ENCODE results near the gene UEVLD.

The UEVLD gene

GRCh38 chr11:18588297-18589252 is at the start of gene UEVLD (continued):
- TF ChIP-seq ZNF488 (tag by site-specific recombination; IDR thresholded peaks at IDR 0.05): no peak
- TF ChIP-seq ZNF561 (tag by site-specific recombination; IDR thresholded peaks at IDR 0.05; ENCODE audit: borderline replicate concordance): peak; percentile 34; the same call in 1 of the 2 replicates
- TF ChIP-seq, protein P1, sequence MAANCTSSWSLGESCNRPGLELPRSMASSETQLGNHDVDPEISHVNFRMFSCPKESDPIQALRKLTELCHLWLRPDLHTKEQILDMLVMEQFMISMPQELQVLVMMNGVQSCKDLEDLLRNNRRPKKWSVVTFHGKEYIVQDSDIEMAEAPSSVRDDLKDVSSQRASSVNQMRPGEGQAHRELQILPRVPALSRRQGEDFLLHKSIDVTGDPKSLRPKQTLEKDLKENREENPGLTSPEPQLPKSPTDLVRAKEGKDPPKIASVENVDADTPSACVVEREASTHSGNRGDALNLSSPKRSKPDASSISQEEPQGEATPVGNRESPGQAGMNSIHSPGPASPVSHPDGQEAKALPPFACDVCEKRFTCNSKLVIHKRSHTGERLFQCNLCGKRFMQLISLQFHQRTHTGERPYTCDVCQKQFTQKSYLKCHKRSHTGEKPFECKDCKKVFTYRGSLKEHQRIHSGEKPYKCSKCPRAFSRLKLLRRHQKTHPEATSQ (tag by site-specific recombination; IDR thresholded peaks at IDR 0.05): peak; percentile 67; the same call in 1 of the 2 replicates
- no peak for TF ChIP-seq ZNF121 (tag by site-specific recombination; IDR thresholded peaks at IDR 0.05)
- TF ChIP-seq, protein P2, sequence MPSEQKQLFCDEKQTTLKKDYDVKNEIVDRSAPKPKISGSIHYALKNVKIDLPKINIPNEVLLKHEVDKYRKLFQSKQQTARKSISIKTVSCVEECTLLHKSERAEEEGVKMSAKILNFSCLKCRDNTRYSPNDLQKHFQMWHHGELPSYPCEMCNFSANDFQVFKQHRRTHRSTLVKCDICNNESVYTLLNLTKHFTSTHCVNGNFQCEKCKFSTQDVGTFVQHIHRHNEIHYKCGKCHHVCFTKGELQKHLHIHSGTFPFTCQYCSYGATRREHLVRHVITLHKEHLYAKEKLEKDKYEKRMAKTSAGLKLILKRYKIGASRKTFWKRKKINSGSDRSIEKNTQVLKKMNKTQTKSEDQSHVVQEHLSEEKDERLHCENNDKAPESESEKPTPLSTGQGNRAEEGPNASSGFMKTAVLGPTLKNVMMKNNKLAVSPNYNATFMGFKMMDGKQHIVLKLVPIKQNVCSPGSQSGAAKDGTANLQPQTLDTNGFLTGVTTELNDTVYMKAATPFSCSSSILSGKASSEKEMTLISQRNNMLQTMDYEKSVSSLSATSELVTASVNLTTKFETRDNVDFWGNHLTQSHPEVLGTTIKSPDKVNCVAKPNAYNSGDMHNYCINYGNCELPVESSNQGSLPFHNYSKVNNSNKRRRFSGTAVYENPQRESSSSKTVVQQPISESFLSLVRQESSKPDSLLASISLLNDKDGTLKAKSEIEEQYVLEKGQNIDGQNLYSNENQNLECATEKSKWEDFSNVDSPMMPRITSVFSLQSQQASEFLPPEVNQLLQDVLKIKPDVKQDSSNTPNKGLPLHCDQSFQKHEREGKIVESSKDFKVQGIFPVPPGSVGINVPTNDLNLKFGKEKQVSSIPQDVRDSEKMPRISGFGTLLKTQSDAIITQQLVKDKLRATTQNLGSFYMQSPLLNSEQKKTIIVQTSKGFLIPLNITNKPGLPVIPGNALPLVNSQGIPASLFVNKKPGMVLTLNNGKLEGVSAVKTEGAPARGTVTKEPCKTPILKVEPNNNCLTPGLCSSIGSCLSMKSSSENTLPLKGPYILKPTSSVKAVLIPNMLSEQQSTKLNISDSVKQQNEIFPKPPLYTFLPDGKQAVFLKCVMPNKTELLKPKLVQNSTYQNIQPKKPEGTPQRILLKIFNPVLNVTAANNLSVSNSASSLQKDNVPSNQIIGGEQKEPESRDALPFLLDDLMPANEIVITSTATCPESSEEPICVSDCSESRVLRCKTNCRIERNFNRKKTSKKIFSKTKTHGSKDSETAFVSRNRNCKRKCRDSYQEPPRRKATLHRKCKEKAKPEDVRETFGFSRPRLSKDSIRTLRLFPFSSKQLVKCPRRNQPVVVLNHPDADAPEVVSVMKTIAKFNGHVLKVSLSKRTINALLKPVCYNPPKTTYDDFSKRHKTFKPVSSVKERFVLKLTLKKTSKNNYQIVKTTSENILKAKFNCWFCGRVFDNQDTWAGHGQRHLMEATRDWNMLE (tag by site-specific recombination; conservative IDR thresholded peaks at IDR 0.05; ENCODE audit: low read depth): 0 out of 2 replicates have a peak, but pooled peaks have one; percentile 16
- no peak for TF ChIP-seq ZFP41 (tag by site-specific recombination; IDR thresholded peaks at IDR 0.05; ENCODE audit: borderline replicate concordance)
- no peak for TF ChIP-seq ZNF18 (tag by site-specific recombination; IDR thresholded peaks at IDR 0.05)
- no peak for TF ChIP-seq TRIM28 (IDR thresholded peaks at IDR 0.05; ENCODE audit: borderline replicate concordance, low read length)
- TF ChIP-seq PRDM2 (tag by site-specific recombination; IDR thresholded peaks at IDR 0.05; ENCODE audit: borderline replicate concordance): no peak
- TF ChIP-seq PRDM1 (tag by site-specific recombination; IDR thresholded peaks at IDR 0.05): no peak
- TF ChIP-seq ZNF658 (tag by site-specific recombination; IDR thresholded peaks at IDR 0.05): no peak
- TF ChIP-seq GLIS1 (tag by site-specific recombination; IDR thresholded peaks at IDR 0.05): no peak; the same call in 1 of the 2 replicates
- TF ChIP-seq ZNF654 (tag by site-specific recombination; IDR thresholded peaks at IDR 0.05; ENCODE audit: low read depth): no peak
- TF ChIP-seq ZNF501 (tag by site-specific recombination; IDR thresholded peaks at IDR 0.05): peak; percentile 70; the same call in 1 of the 2 replicates
- peak; percentile 49; the same call in 1 of the 2 replicates for TF ChIP-seq KLF17 (tag by site-specific recombination; IDR thresholded peaks at IDR 0.05)
- no peak for TF ChIP-seq ZNF433 (tag by site-specific recombination; IDR thresholded peaks at IDR 0.05; ENCODE audit: low read depth)
- no peak for TF ChIP-seq SCRT1 (tag by site-specific recombination; IDR thresholded peaks at IDR 0.05; ENCODE audit: borderline replicate concordance)
- TF ChIP-seq ZNF560 (tag by site-specific recombination; IDR thresholded peaks at IDR 0.05; ENCODE audit: borderline replicate concordance): no peak
- TF ChIP-seq, protein P3, sequence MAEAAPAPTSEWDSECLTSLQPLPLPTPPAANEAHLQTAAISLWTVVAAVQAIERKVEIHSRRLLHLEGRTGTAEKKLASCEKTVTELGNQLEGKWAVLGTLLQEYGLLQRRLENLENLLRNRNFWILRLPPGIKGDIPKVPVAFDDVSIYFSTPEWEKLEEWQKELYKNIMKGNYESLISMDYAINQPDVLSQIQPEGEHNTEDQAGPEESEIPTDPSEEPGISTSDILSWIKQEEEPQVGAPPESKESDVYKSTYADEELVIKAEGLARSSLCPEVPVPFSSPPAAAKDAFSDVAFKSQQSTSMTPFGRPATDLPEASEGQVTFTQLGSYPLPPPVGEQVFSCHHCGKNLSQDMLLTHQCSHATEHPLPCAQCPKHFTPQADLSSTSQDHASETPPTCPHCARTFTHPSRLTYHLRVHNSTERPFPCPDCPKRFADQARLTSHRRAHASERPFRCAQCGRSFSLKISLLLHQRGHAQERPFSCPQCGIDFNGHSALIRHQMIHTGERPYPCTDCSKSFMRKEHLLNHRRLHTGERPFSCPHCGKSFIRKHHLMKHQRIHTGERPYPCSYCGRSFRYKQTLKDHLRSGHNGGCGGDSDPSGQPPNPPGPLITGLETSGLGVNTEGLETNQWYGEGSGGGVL (tag by site-specific recombination; IDR thresholded peaks at IDR 0.05): no peak

Measured in HEK293 (cell line).